Smooth muscle cell of trachea (primary cell): Measurements from ENCODE around the gene PPP6C. TPM values are rescaled to one million over a fixed set of nuclear protein-coding genes. Genes with fewer than 3 reads are reported as not detected.

ENCODE experiments used
- total RNA-seq: library from RNA; depleted of rRNA; stranded (reverse); fragments of >200 nt; gene quantifications from 2 replicates; pipeline ENCODE4 v1.2.1, GENCODE V29; 2014

PPP6C gene
- total RNA-seq = 12.1 and 15.6 TPM in 2 replicates

GRCh38 chr9:125189361-125190289 lies at the start of gene PPP6C:
TSS of gene PPP6C (minus strand) at chr9:125189803. CDS start at chr9:125189718, 85 bp downstream.

GRCh38 chr9:125200216-125201047 lies 10.8 kb upstream of the PPP6C start, which contains the start of gene RABEPK:
TSS of gene RABEPK (plus strand) at chr9:125200542. CDS start at chr9:125203014, 2,472 bp downstream.

GRCh38 chr9:125143377-125144090 lies 46.1 kb downstream of the PPP6C start, which contains the start of gene SCAI:
TSS of gene SCAI (minus strand) at chr9:125143528. CDS start at chr9:125143437, 91 bp downstream.

Other genes starting within 250 kb of the PPP6C start
- 12.7 and 16.6 TPM in 2 replicates for gene GOLGA1, start 248.7 kb downstream of the PPP6C start, total RNA-seq
- gene SCAI, start 46.3 kb downstream of the PPP6C start, total RNA-seq = 18.5 and 27.2 TPM in 2 replicates
- gene RABEPK, start 10.7 kb upstream of the PPP6C start, total RNA-seq = 34.8 and 37.7 TPM in 2 replicates
- gene HSPA5, start 51.5 kb upstream of the PPP6C start, total RNA-seq = 247 and 249 TPM in 2 replicates
- 51.3 and 59.8 TPM in 2 replicates for gene GAPVD1, start 72.0 kb upstream of the PPP6C start, total RNA-seq